ENCODE measurements around the gene GADL1. TPM values are rescaled to one million over a fixed set of nuclear protein-coding genes. Genes with fewer than 3 reads are reported as not detected.

Gene GADL1
- total RNA-seq, 1 experiment from 2014 or later: not detected

DNA sequence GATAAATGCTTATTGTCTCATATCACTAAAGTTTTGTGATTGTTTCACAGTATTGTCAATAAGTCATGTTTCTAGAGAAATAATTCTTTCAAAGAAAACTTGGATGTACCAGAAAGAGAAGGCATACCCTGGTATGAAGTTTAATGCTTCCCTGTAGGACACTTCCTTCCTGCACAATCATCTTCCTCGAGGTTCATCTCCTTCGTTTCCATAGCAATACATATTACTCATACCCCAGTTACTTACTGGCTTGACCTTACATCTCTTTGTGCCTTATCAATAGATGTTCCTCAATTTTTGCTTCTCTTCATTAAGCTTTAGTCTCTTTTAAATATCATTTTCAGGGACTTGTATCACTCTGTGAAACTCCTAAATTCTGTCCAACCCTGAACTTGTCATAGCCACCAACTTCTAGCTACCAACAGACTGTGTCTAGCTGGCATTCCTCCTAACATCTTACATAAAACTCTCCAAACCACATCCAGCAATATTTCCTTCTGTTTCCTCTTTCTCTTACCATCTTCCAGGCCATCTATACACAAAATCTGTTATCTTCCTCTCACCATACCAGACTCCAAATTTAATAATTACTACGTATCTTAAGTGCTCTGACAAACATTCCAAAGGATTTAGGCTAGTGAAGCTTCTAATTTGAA is 134.3 kb downstream of the GADL1 start:
- no peak for ATAC-seq
- intact Hi-C loops (cut with micrococcal nuclease): no loop called here

GRCh38 chr3:30756218-30756617 is 138.2 kb downstream of the GADL1 start:
- RAD21 ChIA-PET (ENCODE audit: low non-redundant PET in 1 of 2, low total read pairs in 2 of 2, uncharacterized antibody in 2 of 2, unreplicated experiment in 2 of 2): no interaction called here

More for the DNA sequence above, 134.3 kb downstream of the GADL1 start:
- H3K4me1 ChIP-seq (ENCODE audit: control insufficient read depth in 1 of 2, insufficient read depth in 2 of 2, low read length in 2 of 2): no peaks in the 10 kb centered on the region
- no peaks in the 10 kb centered on the region for H3K27me3 ChIP-seq (ENCODE audit: insufficient read depth, low read length)
- H3K9me3 ChIP-seq (ENCODE audit: control insufficient read depth in 1 of 2, insufficient read depth in 1 of 2, low read depth in 1 of 2, low read length in 2 of 2): no peaks in the 10 kb centered on the region
- H3K9ac ChIP-seq (ENCODE audit: low read length): no peak overlapping the region
- no peak overlapping the region for H3K4me3 ChIP-seq (replicated peaks in 1 of 2; ENCODE audit: low read depth in 1 of 2, low read length in 2 of 2)
- no peaks in the 10 kb centered on the region for H3K79me2 ChIP-seq (ENCODE audit: insufficient read depth, low read length)
- H3K9me2 ChIP-seq (ENCODE audit: insufficient read depth): no peaks in the 10 kb centered on the region
- no peak overlapping the region for H3K27ac ChIP-seq (ENCODE audit: low read depth, low read length)
- ChIA-PET CTCF (interaction anchor here (0.8 to 2.3 kb wide), 3 partner anchors 8 to 747 kb away, joined by 3 to 7 read pairs (median 6); no protein-coding TSS in a partner anchor), RAD21 (ENCODE audit: low non-redundant PET in 1 of 2, low total read pairs in 2 of 2, uncharacterized antibody in 2 of 2, unreplicated experiment in 2 of 2) (no interaction called here), POLR2A (no interaction called here)
- BruUV-seq (replicated peaks): no TSS peak
- no peak for TF ChIP-seq EGR1 (IDR thresholded peaks at IDR 0.05; ENCODE audit: low read depth)
- H2AFZ ChIP-seq (ENCODE audit: low read depth, low read length, poor library complexity, severe bottlenecking): no peak overlapping the region
- DNase-seq (ENCODE audit: low read depth, low spot score): no peak
- no peaks in the 10 kb centered on the region for H4K20me1 ChIP-seq (ENCODE audit: insufficient read depth)
- H3K4me2 ChIP-seq (ENCODE audit: low read length): no peak overlapping the region
- no peaks in the 10 kb centered on the region for H3K36me3 ChIP-seq (ENCODE audit: control insufficient read depth in 1 of 2, insufficient read depth in 2 of 2, low read length in 2 of 2)

More at GRCh38 chr3:30756218-30756617, 138.2 kb downstream of the GADL1 start:
- TF ChIP-seq EZH2 (IDR thresholded peaks at IDR 0.05) (no peak), REST (IDR thresholded peaks at IDR 0.05; ENCODE audit: low read depth) (no peak), FOSL1 (IDR thresholded peaks at IDR 0.05; ENCODE audit: low read depth) (no peak), POLR2A (IDR thresholded peaks at IDR 0.05; ENCODE audit: borderline replicate concordance, extremely low read depth, insufficient read depth, insufficient read length) (no peak), SRF (IDR thresholded peaks at IDR 0.05; ENCODE audit: low read depth) (no peak), SIN3A (IDR thresholded peaks at IDR 0.05; ENCODE audit: low read depth) (no peak), TCF7L2 (IDR thresholded peaks at IDR 0.05; ENCODE audit: borderline replicate concordance, extremely low read depth, insufficient read depth, insufficient read length) (no peak)
- TF ChIP-seq, protein P1, sequence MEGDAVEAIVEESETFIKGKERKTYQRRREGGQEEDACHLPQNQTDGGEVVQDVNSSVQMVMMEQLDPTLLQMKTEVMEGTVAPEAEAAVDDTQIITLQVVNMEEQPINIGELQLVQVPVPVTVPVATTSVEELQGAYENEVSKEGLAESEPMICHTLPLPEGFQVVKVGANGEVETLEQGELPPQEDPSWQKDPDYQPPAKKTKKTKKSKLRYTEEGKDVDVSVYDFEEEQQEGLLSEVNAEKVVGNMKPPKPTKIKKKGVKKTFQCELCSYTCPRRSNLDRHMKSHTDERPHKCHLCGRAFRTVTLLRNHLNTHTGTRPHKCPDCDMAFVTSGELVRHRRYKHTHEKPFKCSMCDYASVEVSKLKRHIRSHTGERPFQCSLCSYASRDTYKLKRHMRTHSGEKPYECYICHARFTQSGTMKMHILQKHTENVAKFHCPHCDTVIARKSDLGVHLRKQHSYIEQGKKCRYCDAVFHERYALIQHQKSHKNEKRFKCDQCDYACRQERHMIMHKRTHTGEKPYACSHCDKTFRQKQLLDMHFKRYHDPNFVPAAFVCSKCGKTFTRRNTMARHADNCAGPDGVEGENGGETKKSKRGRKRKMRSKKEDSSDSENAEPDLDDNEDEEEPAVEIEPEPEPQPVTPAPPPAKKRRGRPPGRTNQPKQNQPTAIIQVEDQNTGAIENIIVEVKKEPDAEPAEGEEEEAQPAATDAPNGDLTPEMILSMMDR (IDR thresholded peaks at IDR 0.05 in 2 of 3, conservative IDR thresholded peaks at IDR 0.05 in 1 of 3; ENCODE audit: borderline replicate concordance in 1 of 3, insufficient read depth in 1 of 3, low read depth in 2 of 3, low read length in 2 of 3): no peak
- TF ChIP-seq, protein P2, sequence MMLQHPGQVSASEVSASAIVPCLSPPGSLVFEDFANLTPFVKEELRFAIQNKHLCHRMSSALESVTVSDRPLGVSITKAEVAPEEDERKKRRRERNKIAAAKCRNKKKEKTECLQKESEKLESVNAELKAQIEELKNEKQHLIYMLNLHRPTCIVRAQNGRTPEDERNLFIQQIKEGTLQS (IDR thresholded peaks at IDR 0.05): no peak
- intact Hi-C loops (cut with micrococcal nuclease): no loop called here
- H4K20me1 ChIP-seq (ENCODE audit: insufficient read depth): no peaks in the 10 kb centered on the region
- H3K9me2 ChIP-seq (ENCODE audit: insufficient read depth): no peaks in the 10 kb centered on the region
- H3K27me3 ChIP-seq (ENCODE audit: insufficient read depth, low read length): no peaks in the 10 kb centered on the region
- DNase-seq (ENCODE audit: low read depth, low spot score): no peak
- H3K4me2 ChIP-seq (ENCODE audit: low read length): no peak overlapping the region
- BruUV-seq (replicated peaks): no TSS peak
- H3K4me1 ChIP-seq (ENCODE audit: control insufficient read depth in 1 of 2, insufficient read depth in 2 of 2, low read length in 2 of 2): no peaks in the 10 kb centered on the region; a peak in 1 of 4 replicates
- no peak overlapping the region for H3K9ac ChIP-seq (ENCODE audit: low read length)
- H3K27ac ChIP-seq (ENCODE audit: low read depth, low read length): no peak overlapping the region
- CTCF ChIA-PET: no interaction called here
- H2AFZ ChIP-seq (ENCODE audit: low read depth, low read length, poor library complexity, severe bottlenecking): no peak overlapping the region
- ATAC-seq: no peak
- H3K79me2 ChIP-seq (ENCODE audit: insufficient read depth, low read length): no peaks in the 10 kb centered on the region
- POLR2A ChIA-PET: no interaction called here
- no peaks in the 10 kb centered on the region for H3K36me3 ChIP-seq (ENCODE audit: control insufficient read depth in 1 of 2, insufficient read depth in 2 of 2, low read length in 2 of 2)
- no peak overlapping the region for H3K4me3 ChIP-seq (replicated peaks in 1 of 2; ENCODE audit: low read depth in 1 of 2, low read length in 2 of 2)
- no peaks in the 10 kb centered on the region for H3K9me3 ChIP-seq (ENCODE audit: control insufficient read depth in 1 of 2, insufficient read depth in 1 of 2, low read depth in 1 of 2, low read length in 2 of 2)
